ENCODE results near the gene ITPK1.

Gene ITPK1

DNA sequence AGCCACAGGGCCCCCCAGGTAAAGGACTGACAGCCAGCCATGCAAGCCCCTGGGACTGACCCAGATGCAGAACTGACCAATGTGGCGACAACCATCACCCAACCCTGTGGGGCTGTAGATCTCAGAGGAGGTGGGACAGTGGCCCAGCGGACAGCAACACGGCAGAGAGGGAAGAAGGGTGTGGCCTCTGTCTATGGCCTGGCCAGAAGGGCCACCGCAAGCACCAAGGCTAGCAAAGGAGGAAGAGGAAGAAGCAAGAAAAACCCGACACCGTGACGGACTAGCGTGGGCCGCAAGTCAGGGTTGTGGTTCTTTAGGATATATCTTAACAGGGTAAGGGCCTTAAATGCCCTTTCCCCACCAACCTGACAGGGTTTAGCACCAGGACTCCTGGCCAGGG is 71.2 kb downstream of the ITPK1 start:
- no peak for DNase-seq (ENCODE audit: low read depth, low spot score)

DNA sequence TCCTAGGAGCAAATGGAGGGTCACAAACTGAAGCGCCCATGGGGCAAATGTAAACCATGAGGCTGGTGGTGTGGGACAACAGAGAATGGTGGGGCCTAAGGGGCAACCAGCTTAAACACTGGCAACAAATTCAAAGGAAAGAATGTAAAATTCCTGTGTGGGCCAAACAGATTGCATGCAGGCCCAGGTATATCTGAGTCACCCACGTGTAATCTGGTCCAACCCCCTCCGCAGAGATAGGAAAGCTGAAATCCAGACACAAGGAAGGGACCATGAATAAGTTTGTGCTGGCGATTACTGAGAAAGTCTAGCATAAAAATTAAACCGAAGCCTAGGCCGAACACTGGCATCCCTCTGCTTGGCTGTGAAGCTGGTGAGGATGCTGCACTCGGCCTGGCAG is 71.6 kb downstream of the ITPK1 start:
- DNase-seq (ENCODE audit: low read depth, low spot score), result no peak

DNA sequence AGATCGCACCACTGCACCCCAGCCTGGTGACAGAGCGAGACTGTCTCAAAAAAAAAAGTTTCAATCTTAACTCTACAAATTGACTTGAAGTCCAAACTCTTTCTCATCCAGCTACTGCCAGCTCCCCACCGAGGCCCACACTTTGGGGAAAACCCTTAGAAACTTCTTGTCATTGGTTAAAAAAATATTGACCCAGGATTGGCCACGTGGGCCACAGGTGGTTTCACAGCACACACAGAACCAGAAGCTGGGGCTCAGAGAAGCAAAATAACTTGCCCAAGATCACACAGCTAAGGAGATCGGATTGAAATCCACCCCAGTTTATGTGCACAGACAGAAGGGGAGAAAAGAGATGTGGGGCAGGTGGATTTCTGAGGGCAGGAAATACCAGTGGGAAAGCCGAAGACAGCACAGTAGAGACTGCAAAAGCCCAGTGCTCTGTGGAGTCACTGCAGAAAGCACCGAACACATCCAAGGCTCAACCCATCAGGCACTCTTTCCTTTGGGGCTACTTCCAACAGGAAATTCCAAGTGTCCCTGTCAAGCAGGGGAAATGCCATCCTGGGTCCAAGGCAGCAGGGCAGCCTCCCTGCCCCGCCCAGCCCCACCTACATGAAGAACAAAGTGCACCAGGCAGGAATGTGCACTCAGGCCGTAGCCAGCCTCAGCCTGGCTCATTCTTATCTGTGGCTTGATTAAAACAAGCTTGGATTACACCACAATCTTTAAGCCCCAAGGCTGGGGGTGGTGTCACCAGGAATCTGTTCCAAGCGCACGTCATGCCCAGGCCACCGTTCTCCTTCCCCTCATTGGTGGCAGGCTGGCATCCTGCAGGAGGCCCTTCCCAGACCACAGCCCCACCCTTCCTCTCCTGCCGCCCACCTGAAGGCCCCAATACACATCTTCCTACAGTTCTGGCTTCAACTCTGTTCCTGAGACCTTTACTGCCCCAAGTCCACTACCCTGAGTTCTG is 72.5 kb downstream of the ITPK1 start:
- peak; percentile 77 for DNase-seq (ENCODE audit: low read depth, low spot score)

DNA sequence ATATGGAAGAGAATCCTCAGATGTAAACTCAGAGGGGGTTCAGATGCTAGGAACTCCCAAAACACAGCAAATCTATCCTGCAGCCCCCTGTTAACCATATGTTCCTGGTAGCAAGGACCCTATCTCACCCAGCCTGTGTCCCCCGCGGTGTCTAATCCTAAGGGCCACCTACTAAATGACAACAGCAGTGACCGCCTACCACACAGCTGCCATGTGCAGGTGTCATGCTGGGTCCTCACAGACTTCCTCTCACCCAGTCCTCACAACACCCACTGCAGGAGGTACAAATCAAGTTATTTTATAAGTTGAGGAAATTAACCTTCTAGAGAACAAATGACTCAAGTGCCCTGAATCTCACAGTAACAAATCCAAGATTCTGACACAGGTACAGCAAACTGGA is 73.9 kb downstream of the ITPK1 start:
- no peak for DNase-seq (ENCODE audit: low read depth, low spot score)

DNA sequence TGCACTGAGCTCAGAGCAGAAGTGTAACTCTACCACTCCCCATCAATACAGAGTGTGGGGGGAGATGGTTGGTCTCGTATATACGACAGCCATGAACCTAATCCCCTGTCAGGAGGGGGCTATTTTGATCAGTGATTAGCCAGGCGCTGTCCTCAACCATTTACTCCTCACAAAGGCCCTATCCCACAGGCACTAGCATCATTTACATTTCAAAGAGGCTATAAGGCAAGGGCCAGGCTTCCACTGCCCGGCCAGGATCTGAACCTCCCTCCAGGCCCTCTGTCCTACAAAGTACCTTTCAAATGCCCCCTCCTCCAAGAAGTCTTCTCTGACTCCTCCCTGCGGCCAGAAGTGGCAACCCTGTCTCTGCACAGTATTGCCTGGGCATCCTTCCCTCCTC is 74.7 kb downstream of the ITPK1 start:
- DNase-seq (ENCODE audit: low read depth, low spot score), result peak; percentile 87

DNA sequence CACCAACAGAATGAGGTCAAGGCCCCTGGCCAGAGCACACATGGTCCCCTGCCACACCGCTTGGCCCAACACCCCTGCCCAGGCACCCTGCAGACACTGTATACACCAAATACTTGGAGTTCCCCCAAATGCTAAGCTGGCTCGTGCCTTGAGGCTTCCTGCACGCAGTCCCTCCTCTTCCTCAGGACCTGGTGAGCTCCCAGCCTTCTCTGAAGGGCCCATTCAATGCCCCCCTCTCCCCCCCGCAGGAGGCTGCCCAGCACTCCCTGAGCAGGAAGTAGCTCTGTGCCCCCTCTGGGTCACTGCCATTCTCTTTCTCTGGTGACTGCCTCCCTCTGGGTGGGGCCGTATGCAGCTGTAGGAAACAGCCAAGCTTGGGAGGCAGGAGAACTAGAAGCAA is 75.3 kb downstream of the ITPK1 start:
- DNase-seq (ENCODE audit: low read depth, low spot score), result no peak

DNA sequence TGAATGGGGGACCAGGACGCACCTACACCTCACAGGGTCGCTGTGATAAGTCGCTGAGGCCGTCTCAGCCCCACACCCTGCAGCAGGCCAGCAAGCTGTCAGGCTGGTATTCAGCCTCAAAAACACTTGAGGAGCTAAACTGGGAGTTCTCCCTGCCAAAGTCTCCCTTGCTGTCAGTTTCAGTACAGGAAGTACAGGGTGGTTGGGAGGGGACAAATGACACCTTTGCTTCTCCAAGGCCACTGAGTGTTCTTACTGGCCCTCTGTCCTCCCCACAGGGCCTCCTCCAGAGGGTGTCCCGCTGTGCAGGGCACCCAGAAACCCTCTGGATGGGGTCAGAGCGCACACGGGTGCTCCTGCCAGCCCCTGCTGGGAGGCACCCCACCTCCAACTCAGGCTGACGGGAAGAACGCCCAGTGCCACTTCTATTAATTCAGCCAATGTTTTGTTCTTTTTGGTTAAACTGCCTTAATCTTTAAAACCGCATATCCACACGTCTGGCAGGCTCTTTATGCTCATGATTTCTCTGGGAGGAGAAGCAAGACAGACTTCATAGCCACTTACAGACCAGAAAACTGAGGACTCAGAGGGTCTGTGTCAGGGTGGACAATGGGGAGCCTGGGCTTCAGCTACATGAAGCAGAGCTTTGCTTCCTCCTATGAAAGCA is 75.9 kb downstream of the ITPK1 start:
- DNase-seq (ENCODE audit: low read depth, low spot score), result no peak

DNA sequence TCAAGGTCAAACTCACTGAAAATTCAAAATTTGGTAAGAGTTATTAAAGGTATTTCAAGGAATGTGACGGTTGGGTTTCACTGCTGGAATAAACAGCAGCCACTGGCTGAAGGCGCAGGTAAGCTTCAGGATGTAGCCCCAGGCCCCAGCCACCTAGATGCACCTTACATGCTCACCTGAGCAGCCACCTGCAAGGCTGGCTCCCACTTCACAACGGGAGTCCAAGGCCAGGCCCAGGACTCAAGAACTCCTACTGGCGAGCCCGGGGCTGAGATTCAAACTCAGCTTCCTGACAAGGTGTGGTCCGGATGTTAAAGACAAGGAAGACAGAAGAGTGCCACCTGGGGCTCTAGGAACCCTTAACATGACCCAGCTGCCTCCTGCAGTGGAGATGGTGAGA is 78.4 kb downstream of the ITPK1 start:
- DNase-seq (ENCODE audit: low read depth, low spot score), result no peak

DNA sequence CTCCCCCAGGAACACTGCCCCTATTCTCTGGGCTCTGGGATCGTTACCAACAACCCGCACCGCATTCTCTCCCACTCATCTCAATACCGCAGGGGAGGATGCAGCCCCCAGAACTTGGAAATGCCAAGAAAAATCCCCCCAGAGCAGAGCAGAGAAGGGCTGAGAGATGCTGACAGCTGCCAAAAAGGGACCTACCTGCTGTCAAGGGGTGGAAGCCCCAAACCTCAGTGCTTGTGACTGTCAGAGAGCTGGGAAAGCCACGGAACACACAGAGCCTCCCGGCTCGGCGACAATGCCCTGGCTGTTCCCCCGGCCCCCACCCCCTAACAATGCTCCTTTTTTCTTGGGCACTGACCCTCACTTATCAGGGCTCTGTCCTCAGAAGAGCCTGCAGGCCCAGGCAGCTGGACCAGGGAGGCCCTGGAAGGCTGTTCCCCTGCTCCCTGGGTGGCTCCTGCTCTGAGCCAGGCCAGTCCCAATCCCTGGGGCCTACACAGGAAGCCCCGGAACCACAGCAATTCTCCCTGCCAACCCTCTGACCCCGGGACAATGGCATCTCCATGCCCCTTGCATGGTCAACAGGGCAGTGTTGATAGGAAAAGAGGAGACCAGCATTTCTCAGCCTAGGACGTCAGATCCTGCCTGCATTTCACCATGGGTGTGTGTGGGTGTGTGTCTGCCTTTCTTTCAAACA is 78.9 kb downstream of the ITPK1 start:
- no peak for DNase-seq (ENCODE audit: low read depth, low spot score)

DNA sequence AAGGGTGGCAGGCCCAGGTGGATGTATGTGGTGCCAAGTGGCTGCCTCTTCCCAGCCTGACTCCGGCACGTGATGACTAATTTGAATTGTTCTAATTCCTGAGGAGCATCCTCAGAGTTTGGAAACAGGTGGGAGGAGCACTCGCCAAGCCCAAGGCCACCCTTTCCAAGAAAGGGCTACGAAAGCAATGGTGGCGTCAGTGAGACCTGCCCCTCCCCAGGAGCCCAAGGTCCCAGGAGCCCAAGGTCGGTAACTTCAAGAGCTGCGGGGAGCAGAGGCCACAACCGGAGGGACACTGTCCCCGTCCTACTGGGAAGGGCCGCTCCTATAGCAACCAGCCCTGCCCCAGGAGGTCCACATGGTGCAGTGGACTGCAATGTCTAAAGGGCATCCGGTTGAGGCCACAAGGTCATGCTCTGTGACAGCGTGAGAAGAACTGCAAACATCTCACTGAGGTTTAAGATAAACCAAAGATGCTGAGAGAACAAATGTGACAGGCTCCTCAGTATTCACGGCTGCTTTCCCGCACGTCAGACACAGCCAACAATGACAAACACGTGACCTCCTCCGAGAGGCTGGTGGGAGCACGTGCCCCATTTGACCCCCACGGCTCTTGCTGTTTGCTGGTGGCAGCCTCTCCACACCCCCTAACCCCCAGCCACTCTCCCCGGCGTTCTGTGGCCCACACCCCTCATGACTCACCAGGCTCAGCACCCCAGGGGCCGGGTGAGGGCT is 79.6 kb downstream of the ITPK1 start:
- no peak for DNase-seq (ENCODE audit: low read depth, low spot score)

DNA sequence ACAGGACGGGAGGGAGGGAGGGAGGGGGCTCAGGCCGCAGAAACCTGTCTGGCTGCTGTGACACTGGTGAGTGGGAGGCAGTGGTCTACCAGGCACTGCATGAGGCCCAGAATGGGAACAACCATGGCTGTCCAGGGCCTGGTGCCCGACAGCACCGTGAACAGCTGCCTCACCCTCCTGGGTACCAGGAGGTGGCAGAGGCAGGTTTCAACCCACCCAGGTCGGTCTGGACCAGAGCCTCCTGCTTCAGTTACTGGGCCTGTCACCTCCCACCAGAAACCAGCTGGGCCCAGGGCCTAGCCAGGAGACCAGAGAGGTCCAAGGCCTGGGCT is 80.2 kb downstream of the ITPK1 start:
- DNase-seq (ENCODE audit: low read depth, low spot score), result no peak

DNA sequence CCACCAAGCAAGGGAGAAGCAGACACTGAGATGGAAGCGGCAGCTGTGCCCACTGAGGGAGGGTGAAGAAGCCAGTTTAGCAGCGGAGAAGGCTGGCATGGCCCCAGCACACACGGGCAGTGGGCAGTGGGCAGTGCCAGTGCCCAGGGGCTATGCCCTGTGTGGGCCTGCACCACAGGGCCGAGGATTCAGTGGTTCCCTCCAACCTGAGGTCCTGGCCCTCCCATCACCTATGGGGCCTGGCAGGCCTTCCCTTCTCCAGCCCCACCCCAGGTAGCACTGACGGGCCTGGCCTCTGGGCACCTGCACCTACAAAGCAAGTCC is 81.1 kb downstream of the ITPK1 start:
- no peak for DNase-seq (ENCODE audit: low read depth, low spot score)

DNA sequence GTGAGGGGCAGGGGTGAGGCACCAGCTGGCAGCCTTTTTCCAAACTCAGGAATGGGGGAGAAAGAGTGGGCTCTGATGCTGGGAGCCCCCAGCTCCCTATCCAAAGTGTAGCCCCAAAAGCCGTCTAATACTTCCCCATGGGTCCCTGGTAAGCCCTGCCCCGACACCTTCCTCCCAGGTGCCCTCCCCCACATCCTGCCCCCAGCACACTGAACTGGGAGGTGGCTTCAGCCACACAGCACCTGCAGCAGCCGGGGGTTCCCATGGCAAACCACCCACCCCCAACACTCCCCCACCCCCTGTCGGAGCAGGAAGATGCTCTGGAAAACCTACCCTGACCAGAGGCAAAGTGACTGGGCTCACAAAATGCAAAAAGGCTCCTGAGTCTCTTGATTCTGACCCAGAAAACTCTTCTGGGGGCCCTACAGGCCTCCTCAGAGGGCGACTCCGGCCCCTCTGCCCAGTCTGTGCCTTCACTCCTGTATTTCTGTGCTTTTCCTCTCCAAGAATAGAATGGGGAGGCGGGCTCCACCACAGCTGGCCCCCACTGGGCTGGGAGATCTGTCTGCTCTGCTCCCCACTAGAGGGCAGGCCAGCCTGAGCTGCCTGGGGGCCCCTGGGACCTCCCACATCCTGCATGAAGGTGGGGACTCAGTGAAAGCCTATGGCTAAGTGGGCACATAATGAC is 81.6 kb downstream of the ITPK1 start:
- no peak for DNase-seq (ENCODE audit: low read depth, low spot score)

DNA sequence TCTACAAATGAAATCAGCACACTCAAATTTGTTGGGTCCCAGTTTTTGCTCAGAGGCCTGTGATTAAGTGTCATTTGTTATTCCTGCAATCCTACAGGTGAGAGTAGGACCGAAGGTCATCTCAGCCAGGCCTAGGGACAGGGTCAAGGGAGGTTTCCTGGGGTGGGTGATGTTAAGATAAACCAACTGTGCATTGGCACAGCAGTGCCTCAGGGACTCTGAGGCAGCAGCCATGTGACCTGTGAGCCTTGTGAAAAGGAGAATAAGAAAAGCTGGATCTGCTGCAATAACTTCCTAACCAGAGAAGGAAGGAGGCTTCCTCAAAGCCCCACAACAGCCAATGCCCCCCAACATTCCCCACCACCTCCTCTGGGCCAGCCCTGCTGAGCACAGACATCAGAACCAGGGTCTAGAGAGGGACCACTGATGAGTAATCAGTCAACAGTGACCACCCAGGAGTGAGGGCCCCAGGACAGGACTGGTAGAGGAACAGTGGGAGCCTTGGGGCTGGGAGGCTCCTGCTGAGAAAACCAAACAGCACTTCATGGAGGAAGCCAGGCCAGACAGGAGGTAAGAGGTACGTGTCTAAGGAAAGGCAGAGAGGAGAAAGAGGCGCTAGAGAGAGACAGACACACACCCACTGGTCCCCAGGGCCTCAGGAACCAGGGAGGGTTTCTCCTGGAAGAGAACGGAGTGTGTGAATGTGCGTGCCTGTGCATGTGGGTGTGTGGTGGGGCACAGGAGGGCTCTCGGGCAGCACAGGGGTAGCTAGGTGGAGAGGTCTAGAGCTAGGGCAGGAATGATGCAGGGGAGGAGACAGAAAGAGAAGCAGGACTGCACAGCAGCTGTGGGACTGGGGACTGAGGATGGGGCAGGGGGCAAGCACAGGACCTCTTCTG is 82.4 kb downstream of the ITPK1 start:
- no peak for DNase-seq (ENCODE audit: low read depth, low spot score)

DNA sequence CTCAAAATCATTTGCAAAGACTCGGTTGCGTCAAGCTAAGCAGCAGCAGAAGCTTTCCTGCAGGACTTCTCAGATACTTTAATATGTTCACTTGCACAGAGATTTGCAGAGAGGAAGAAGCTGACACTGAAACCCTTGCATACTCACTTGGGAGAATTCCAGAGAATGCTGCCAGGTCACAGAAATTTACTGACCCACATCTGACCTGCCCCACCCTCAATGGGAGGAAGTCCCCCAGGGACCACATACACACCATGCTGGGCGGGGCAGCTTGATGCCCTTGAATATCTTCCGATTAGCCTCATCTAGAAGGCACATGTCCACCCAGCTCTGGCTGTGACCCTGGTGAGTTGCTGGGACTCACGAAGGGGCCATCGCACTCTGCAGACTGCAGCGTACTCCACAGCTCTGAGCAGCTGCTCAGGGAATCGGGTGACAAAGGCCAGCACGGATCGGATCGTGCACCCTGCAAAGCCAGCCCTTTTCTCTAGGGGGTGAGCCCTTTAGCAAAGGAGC is 83.2 kb downstream of the ITPK1 start:
- no peak for DNase-seq (ENCODE audit: low read depth, low spot score)

DNA sequence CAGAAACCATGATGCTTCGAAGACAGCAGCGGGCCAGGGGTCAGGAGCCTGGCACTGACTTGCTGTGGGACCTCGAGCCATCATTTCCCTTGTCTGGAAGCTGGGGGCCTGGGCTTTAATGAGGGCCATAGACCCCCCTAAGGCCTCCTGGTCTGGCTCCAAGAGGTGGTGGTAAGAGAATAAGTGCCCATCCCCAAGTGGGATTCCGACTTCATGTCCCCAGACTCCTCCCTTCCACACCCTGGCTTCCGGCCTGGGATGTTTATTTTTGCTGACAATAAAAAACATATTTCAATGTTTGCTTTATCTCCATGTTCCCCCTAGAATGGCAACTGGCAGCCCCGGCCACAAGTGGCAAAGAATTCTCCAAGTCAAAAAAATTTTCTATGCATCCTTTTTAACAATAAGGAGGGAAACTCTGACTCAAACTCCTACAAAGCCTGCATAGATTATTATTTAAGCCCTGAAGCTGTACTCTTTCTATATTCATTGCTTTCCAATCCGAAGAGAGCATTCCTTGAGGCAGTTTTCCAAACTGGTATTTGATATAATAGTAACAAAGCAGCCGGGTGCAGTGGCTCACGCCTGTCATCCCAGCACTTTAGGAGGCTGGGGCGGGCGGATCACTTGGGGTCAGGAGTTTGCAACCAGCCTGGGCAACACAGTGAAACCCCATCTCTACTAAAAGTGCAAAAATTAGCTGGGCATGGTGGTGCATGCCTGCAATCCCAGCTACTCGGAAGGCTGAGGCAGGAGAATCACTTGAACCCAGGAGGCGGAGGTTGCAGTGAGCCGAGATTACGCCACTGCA is 84.0 kb downstream of the ITPK1 start:
- DNase-seq (ENCODE audit: low read depth, low spot score), result no peak

DNA sequence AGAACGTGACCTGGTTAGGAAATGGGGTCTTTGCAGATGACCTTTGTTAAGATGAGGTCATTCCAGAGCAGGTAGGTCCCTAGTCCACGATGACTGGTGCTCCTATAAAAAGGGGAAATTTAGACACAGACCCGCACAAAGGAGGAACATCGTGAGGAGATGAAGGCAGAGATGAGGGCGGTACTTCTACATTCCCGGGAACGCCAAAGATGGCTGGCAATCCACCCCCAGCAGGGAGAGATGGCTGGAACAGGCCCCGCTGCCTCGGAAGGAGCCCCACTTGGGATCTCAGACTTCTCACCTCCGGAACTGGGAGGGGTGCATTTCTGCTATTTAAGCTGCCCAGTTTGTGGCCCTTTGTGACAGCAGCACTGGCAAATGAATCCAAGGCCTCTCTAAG is 85.0 kb downstream of the ITPK1 start:
- DNase-seq (ENCODE audit: low read depth, low spot score), result no peak

DNA sequence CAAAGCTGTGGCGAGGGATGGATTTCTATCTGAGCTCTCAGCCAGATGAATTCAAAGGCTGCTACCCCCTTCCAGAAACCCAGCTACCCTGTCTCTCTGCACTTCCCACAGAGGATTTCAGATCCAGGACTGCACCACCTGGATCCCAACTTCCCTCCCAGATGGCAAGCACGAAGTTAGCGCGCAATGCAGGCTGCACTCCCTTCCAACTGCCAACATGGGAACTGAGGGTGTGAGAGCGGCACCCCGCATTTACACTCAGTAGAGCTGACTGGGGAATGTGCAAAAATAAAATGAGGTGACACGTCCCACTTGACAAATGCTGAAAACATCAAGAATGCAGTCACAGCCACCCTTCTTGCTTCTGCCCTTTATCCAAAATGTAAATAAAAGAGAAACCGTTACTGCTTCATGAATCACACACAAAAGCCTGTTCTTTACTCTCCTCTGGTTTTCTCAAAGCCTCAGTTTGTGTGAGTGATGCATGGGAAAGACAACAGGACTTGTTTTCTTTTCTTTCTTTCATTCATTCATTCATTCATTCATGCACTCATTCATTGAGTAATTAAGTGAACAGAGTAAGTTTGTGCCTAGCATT is 85.7 kb downstream of the ITPK1 start:
- no peak for DNase-seq (ENCODE audit: low read depth, low spot score)

DNA sequence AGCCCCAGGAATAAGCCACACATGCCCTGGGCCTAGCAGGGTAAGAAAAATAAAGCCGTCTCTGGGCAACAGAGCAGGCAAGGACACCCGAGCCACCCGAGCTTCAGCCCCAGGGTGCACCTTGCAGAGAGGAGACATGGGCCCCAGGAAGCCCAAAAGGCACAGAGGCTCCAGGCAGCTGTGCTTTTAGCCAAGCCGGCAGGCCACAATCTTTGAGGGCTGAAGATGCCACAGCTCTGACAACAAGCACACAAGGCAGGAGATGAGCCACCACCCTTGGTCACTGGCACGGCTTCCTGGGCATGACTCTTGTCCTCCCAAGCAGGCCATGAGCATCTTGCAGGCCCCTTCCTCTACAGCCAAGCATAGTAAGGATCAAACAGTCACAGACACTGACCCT is 86.3 kb downstream of the ITPK1 start:
- DNase-seq (ENCODE audit: low read depth, low spot score), result no peak

Data from ELF-1 (cell line).